ENCODE measurements around the gene ARHGAP28. TPM values are rescaled to one million over a fixed set of nuclear protein-coding genes. Genes with fewer than 3 reads are reported as not detected.

The ARHGAP28 gene
- polyA plus RNA-seq, 1 donor from 2014 or later = 9.8 TPM

DNA sequence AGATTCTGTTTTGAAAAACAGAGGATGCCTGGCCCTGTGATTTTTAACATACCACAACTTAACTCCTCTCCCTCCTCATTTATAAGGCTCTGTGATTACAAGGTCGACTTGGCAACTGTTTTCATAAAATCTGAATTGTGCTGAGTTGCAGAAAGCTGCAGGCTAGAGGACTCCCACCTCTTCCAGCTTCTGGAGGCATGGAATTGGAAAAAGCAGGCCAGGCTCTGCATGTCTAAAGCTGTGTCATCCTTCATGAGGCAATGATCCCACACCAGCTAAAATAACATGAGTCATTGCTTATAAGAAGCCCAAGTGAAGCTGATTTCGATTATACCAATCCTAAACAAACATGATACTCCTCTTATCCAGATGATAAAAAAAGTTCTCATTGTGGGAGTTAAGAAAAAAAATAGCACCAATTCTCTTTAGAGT is 11.7 kb downstream of the ARHGAP28 start:
- Histone ChIP-seq H3K9me3 (ENCODE audit: low read length) (no peaks in the 10 kb centered on the region), H3K4me3 (ENCODE audit: low read length) (no peak overlapping the region), H3F3A (ENCODE audit: insufficient read depth, low read length, poor library complexity, severe bottlenecking) (no peaks in the 10 kb centered on the region), H3K9me2 (ENCODE audit: insufficient read depth, low read length) (no peaks in the 10 kb centered on the region), H3K79me2 (replicated peaks; ENCODE audit: insufficient read depth, low read length) (no peaks in the 10 kb centered on the region), H3K27ac (ENCODE audit: low read length) (no peak overlapping the region), H3K9ac (ENCODE audit: low read length) (no peak overlapping the region), H3K36me3 (ENCODE audit: insufficient read depth, low read length) (no peaks in the 10 kb centered on the region), H3K27me3 (ENCODE audit: insufficient read depth, low read depth, low read length) (no peaks in the 10 kb centered on the region), H3K4me2 (ENCODE audit: low read length) (no peak overlapping the region), H2AFZ (ENCODE audit: low read depth, low read length) (no peak overlapping the region), H4K20me1 (ENCODE audit: insufficient read depth) (no peaks in the 10 kb centered on the region)
- TF ChIP-seq MXI1 (conservative IDR thresholded peaks at IDR 0.05; ENCODE audit: poor library complexity, severe bottlenecking) = no peak
- no peak for TF ChIP-seq TAF1 (IDR thresholded peaks at IDR 0.05; ENCODE audit: low read depth)
- no peak for TF ChIP-seq SMC3 (conservative IDR thresholded peaks at IDR 0.05; ENCODE audit: poor library complexity)
- TF ChIP-seq EZH2 (IDR thresholded peaks at IDR 0.05; ENCODE audit: borderline replicate concordance, insufficient read depth, low read length, poor library complexity, severe bottlenecking) = no peak
- TF ChIP-seq, protein P1, sequence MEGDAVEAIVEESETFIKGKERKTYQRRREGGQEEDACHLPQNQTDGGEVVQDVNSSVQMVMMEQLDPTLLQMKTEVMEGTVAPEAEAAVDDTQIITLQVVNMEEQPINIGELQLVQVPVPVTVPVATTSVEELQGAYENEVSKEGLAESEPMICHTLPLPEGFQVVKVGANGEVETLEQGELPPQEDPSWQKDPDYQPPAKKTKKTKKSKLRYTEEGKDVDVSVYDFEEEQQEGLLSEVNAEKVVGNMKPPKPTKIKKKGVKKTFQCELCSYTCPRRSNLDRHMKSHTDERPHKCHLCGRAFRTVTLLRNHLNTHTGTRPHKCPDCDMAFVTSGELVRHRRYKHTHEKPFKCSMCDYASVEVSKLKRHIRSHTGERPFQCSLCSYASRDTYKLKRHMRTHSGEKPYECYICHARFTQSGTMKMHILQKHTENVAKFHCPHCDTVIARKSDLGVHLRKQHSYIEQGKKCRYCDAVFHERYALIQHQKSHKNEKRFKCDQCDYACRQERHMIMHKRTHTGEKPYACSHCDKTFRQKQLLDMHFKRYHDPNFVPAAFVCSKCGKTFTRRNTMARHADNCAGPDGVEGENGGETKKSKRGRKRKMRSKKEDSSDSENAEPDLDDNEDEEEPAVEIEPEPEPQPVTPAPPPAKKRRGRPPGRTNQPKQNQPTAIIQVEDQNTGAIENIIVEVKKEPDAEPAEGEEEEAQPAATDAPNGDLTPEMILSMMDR (IDR thresholded peaks at IDR 0.05; ENCODE audit: poor library complexity, severe bottlenecking) = no peak
- TF ChIP-seq POLR2AphosphoS5 (IDR thresholded peaks at IDR 0.05) = no peak
- no peak for TF ChIP-seq EP300 (conservative IDR thresholded peaks at IDR 0.05; ENCODE audit: poor library complexity, severe bottlenecking)

GRCh38 chr18:6741786-6742185 is 12.3 kb downstream of the ARHGAP28 start:
- no peaks in the 10 kb centered on the region for H3K9me2 ChIP-seq (ENCODE audit: insufficient read depth, low read length)
- H3K9ac ChIP-seq (ENCODE audit: low read length) = no peak overlapping the region
- no peak overlapping the region for H3K4me3 ChIP-seq (ENCODE audit: low read length)
- no peaks in the 10 kb centered on the region for H3K27me3 ChIP-seq (ENCODE audit: insufficient read depth, low read depth, low read length)
- no peaks in the 10 kb centered on the region for H3K9me3 ChIP-seq (ENCODE audit: low read length)
- H3K27ac ChIP-seq (ENCODE audit: low read length) = no peak overlapping the region
- H3K79me2 ChIP-seq (replicated peaks; ENCODE audit: insufficient read depth, low read length) = no peaks in the 10 kb centered on the region
- TF ChIP-seq EZH2 (IDR thresholded peaks at IDR 0.05; ENCODE audit: borderline replicate concordance, insufficient read depth, low read length, poor library complexity, severe bottlenecking) = no peak
- no peak for TF ChIP-seq TAF1 (IDR thresholded peaks at IDR 0.05; ENCODE audit: low read depth)
- no peak for TF ChIP-seq MXI1 (conservative IDR thresholded peaks at IDR 0.05; ENCODE audit: poor library complexity, severe bottlenecking)
- TF ChIP-seq, protein P1 (IDR thresholded peaks at IDR 0.05; ENCODE audit: poor library complexity, severe bottlenecking) = no peak
- TF ChIP-seq, protein P2, sequence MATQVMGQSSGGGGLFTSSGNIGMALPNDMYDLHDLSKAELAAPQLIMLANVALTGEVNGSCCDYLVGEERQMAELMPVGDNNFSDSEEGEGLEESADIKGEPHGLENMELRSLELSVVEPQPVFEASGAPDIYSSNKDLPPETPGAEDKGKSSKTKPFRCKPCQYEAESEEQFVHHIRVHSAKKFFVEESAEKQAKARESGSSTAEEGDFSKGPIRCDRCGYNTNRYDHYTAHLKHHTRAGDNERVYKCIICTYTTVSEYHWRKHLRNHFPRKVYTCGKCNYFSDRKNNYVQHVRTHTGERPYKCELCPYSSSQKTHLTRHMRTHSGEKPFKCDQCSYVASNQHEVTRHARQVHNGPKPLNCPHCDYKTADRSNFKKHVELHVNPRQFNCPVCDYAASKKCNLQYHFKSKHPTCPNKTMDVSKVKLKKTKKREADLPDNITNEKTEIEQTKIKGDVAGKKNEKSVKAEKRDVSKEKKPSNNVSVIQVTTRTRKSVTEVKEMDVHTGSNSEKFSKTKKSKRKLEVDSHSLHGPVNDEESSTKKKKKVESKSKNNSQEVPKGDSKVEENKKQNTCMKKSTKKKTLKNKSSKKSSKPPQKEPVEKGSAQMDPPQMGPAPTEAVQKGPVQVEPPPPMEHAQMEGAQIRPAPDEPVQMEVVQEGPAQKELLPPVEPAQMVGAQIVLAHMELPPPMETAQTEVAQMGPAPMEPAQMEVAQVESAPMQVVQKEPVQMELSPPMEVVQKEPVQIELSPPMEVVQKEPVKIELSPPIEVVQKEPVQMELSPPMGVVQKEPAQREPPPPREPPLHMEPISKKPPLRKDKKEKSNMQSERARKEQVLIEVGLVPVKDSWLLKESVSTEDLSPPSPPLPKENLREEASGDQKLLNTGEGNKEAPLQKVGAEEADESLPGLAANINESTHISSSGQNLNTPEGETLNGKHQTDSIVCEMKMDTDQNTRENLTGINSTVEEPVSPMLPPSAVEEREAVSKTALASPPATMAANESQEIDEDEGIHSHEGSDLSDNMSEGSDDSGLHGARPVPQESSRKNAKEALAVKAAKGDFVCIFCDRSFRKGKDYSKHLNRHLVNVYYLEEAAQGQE (IDR thresholded peaks at IDR 0.05; ENCODE audit: borderline replicate concordance) = no peak
- no peak for TF ChIP-seq POLR2AphosphoS5 (IDR thresholded peaks at IDR 0.05)
- TF ChIP-seq SMC3 (conservative IDR thresholded peaks at IDR 0.05; ENCODE audit: poor library complexity) = no peak
- TF ChIP-seq RAD21 (conservative IDR thresholded peaks at IDR 0.05) = no peak
- TF ChIP-seq EP300 (conservative IDR thresholded peaks at IDR 0.05; ENCODE audit: poor library complexity, severe bottlenecking) = no peak
- H3K36me3 ChIP-seq (ENCODE audit: insufficient read depth, low read length) = no peaks in the 10 kb centered on the region
- H2AFZ ChIP-seq (ENCODE audit: low read depth, low read length) = no peak overlapping the region
- H4K20me1 ChIP-seq (ENCODE audit: insufficient read depth) = no peaks in the 10 kb centered on the region
- H3F3A ChIP-seq (ENCODE audit: insufficient read depth, low read length, poor library complexity, severe bottlenecking) = no peaks in the 10 kb centered on the region
- no peak overlapping the region for H3K4me2 ChIP-seq (ENCODE audit: low read length)

Measured in neural cell (in vitro differentiated cells).